ENCODE measurements around the gene GALNTL6. TPM values are rescaled to one million over a fixed set of nuclear protein-coding genes. Genes with fewer than 3 reads are reported as not detected.

GALNTL6 gene
- total RNA-seq, 4 donors from 2014 or later: 0.26 to 4.0 (median 1.5) TPM; not detected in 1

DNA sequence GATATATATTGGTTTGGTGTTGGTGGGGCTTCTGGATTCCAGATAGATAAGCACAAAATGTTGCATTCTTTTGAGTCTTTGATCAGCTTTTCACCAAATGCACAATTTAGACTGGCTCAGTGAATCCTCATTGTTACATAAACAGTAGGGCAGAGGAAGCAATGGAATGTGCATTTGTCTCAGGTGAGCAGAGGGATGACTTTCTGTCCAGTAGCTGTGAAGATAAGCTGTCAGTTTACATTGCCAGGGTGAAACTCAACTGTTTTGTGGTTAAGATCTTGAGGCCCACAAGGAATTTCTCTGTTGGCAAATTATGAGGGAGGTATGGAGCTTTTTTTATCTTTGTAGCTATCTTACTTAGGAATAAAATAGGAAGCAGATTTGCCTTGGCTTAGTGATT lies 168.0 kb downstream of the GALNTL6 start:
- DNase-seq (ENCODE audit: low spot score in 2 of 2): no peak
- H3K27ac ChIP-seq: no peak overlapping the region
- H3K36me3 ChIP-seq: no peaks in the 10 kb centered on the region
- no peaks in the 10 kb centered on the region for H3K4me1 ChIP-seq
- TF ChIP-seq POLR2AphosphoS5 (IDR thresholded peaks at IDR 0.05) (no peak), EP300 (IDR thresholded peaks at IDR 0.05) (no peak), CTCF (IDR thresholded peaks at IDR 0.05) (no peak), POLR2A (IDR thresholded peaks at IDR 0.05) (no peak)
- no peak overlapping the region for H3K4me3 ChIP-seq
- H3K9me3 ChIP-seq: no peaks in the 10 kb centered on the region
- H3K27me3 ChIP-seq: no peaks in the 10 kb centered on the region

- Histone ChIP-seq H3K4me3 (no peak overlapping the region), H3K36me3 (no peaks in the 10 kb centered on the region), H3K27me3 (no peaks in the 10 kb centered on the region), H3K4me1 (no peaks in the 10 kb centered on the region), H3K27ac (no peak overlapping the region), H3K9me3 (no peaks in the 10 kb centered on the region)
- DNase-seq (ENCODE audit: low spot score in 2 of 2): no peak
- 70% methylated on average over 5 of the region's 5 CpGs for WGBS
- TF ChIP-seq POLR2AphosphoS5 (IDR thresholded peaks at IDR 0.05): no peak
- TF ChIP-seq POLR2A (IDR thresholded peaks at IDR 0.05): no peak
- no peak for TF ChIP-seq CTCF (IDR thresholded peaks at IDR 0.05)
- no peak for TF ChIP-seq EP300 (IDR thresholded peaks at IDR 0.05)
Measured at GRCh38 chr4:171983935-171984805, 171.0 kb downstream of the GALNTL6 start.

- no peaks in the 10 kb centered on the region for H3K9me3 ChIP-seq
- H3K27me3 ChIP-seq: no peaks in the 10 kb centered on the region
- H3K4me1 ChIP-seq: no peaks in the 10 kb centered on the region
- H3K27ac ChIP-seq: no peak overlapping the region
- no peaks in the 10 kb centered on the region for H3K36me3 ChIP-seq
- WGBS: 25% methylated on average over 2 of the region's 2 CpGs
- TF ChIP-seq EP300 (IDR thresholded peaks at IDR 0.05): no peak
- no peak for TF ChIP-seq POLR2A (IDR thresholded peaks at IDR 0.05)
- TF ChIP-seq POLR2AphosphoS5 (IDR thresholded peaks at IDR 0.05): no peak
- TF ChIP-seq CTCF (IDR thresholded peaks at IDR 0.05): no peak
- no peak overlapping the region for H3K4me3 ChIP-seq
- DNase-seq (ENCODE audit: low spot score in 2 of 2): no peak
Measured at GRCh38 chr4:171985129-171985528, 171.9 kb downstream of the GALNTL6 start.

DNA sequence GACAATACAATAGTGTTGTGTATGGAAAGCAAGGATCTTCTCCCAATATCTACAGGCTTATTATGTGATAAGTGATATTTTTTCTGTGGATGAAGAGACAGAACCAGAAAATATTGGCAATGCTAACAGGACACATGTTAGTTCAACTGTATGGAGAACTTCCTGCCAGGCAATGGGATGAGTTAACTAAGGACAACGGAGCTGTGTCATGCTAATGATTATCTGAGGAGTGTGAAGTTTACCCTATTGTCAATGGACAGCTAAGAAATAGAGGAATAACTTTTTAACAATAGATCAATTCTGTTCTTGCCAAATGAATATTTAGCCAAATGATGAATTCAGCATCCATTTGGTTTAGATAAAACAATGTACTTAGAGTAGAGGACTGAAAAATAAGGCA lies 180.0 kb downstream of the GALNTL6 start:
- DNase-seq (ENCODE audit: low spot score in 2 of 2): no peak
- TF ChIP-seq EP300 (IDR thresholded peaks at IDR 0.05) (no peak), CTCF (IDR thresholded peaks at IDR 0.05) (no peak), POLR2A (IDR thresholded peaks at IDR 0.05) (no peak), POLR2AphosphoS5 (IDR thresholded peaks at IDR 0.05) (no peak)
- Histone ChIP-seq H3K9me3 (no peaks in the 10 kb centered on the region), H3K36me3 (no peaks in the 10 kb centered on the region), H3K4me1 (no peaks in the 10 kb centered on the region), H3K27me3 (no peaks in the 10 kb centered on the region), H3K4me3 (no peak overlapping the region), H3K27ac (no peak overlapping the region)
- whole genome bisulfite sequencing: 58% methylated on average over 1 of the region's 1 CpG

DNA sequence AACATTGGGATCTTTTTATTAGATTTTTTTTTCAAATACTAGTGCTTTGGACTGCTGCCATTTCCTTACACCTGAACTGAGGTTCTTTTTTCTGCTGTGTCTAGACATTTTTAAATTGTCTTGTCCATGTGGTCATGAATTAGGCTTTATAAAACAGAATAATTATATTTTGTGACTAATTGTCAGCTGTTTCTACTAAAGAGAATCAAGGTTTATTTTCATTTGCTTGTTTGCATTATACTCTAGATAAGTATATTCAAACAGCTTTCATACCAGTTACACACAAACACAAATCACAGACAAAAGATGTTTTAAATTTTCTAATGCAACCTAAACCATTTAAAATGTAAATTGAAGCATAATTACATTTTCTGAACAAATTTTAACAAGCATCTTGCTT lies 194.7 kb downstream of the GALNTL6 start:
- Histone ChIP-seq H3K4me1 (no peaks in the 10 kb centered on the region), H3K36me3 (no peaks in the 10 kb centered on the region), H3K4me3 (no peak overlapping the region), H3K27ac (no peak overlapping the region), H3K27me3 (no peaks in the 10 kb centered on the region), H3K9me3 (no peaks in the 10 kb centered on the region)
- TF ChIP-seq POLR2A (IDR thresholded peaks at IDR 0.05) (no peak), POLR2AphosphoS5 (IDR thresholded peaks at IDR 0.05) (no peak), EP300 (IDR thresholded peaks at IDR 0.05) (no peak), CTCF (IDR thresholded peaks at IDR 0.05) (no peak)
- DNase-seq (ENCODE audit: low spot score in 2 of 2): no peak

All from suprapubic skin (tissue), 4 donors.